ENCODE results near the gene ADAMTS20.

DNA sequence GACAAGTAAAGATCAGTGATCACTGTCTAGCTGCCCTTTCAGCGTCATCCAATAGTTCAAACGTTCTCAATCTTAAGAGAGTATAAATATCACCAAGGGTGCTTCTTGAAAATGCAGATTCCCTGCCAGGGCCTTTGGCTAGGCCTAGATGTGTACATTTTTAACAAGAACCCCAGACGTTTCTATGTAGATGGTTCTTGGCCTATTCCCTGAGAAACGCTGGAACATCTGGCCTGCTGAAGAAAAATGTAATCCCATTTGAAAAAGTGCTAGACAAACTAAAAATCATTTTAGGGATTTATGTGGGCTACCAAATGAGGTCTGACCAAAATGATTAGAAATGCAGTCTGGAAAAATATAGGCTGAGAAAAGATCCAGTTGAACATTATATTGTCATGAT lies 231.7 kb downstream of the ADAMTS20 start:
- TF ChIP-seq POLR2A (IDR thresholded peaks at IDR 0.05; ENCODE audit: low read depth, low read length) (no peak), POLR2AphosphoS5 (IDR thresholded peaks at IDR 0.05; ENCODE audit: insufficient read depth, low read depth, low read length) (no peak), MYC (IDR thresholded peaks at IDR 0.05; ENCODE audit: low read depth, low read length) (no peak)
- TF ChIP-seq, protein P1, sequence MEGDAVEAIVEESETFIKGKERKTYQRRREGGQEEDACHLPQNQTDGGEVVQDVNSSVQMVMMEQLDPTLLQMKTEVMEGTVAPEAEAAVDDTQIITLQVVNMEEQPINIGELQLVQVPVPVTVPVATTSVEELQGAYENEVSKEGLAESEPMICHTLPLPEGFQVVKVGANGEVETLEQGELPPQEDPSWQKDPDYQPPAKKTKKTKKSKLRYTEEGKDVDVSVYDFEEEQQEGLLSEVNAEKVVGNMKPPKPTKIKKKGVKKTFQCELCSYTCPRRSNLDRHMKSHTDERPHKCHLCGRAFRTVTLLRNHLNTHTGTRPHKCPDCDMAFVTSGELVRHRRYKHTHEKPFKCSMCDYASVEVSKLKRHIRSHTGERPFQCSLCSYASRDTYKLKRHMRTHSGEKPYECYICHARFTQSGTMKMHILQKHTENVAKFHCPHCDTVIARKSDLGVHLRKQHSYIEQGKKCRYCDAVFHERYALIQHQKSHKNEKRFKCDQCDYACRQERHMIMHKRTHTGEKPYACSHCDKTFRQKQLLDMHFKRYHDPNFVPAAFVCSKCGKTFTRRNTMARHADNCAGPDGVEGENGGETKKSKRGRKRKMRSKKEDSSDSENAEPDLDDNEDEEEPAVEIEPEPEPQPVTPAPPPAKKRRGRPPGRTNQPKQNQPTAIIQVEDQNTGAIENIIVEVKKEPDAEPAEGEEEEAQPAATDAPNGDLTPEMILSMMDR (IDR thresholded peaks at IDR 0.05; ENCODE audit: extremely low read depth in 1 of 2, insufficient read depth in 1 of 2, low read depth in 1 of 2, low read length in 2 of 2) = no peak
